IMR-90 (cell line): ENCODE results near the gene RAD17. TPM values are rescaled to one million over a fixed set of nuclear protein-coding genes. Genes with fewer than 3 reads are reported as not detected.

Source experiments
- ATAC-seq: fragments of 200-7000 bp; cut with Tn5 transposase; 2 replicates; pipeline ENCODE4 v1.9.1; 2020; ENCODE audit warnings: low read depth, mild to moderate bottlenecking, moderate library complexity
- BruUV-seq: library from RNA; stranded (reverse); fragments of 400-500 nt; replicated peaks from 2 replicates; lab custom pipeline; 2021; lab: Mats Ljungman, UMichigan
- CTCF ChIA-PET: fragments of 300-600 bp; formaldehyde crosslinking; extraction: SDS; loops from one replicate; lab custom pipeline; 2021; ENCODE audit warnings: antibody characterized with exemption; lab: Yijun Ruan, JAX
- POLR2A ChIA-PET: fragments of 300-600 bp; sonication (Branson Sonifier 250); formaldehyde crosslinking; loops from one replicate; lab custom pipeline; 2022; ENCODE audit warnings: antibody characterized with exemption; ENCODE audit not compliant: unreplicated experiment; lab: Charles Lee
- DNase-seq: peaks from one replicate; pipeline ENCODE4 v3.0.0; 2013
- H2AFZ ChIP-seq: replicated peaks from 2 replicates; pipeline ENCODE3; 2013; ENCODE audit warnings: low read length, mild to moderate bottlenecking; ENCODE audit not compliant: poor library complexity
- H2AK5ac ChIP-seq: 2 replicates; pipeline ENCODE4 v1.6.1; 2013; ENCODE audit warnings: low read depth, low read length, inconsistent platforms
- H2AK9ac ChIP-seq: replicated peaks from 2 replicates; pipeline ENCODE3; 2013; ENCODE audit warnings: mild to moderate bottlenecking, low read depth, low read length, moderate library complexity; ENCODE audit not compliant: poor library complexity
- H2BK120ac ChIP-seq: 2 replicates; pipeline ENCODE4 v1.6.1; 2013; ENCODE audit warnings: low read depth, low read length, inconsistent platforms
- H2BK15ac ChIP-seq: 3 replicates; pipeline ENCODE4 v1.6.1; 2013; ENCODE audit warnings: low read depth, low read length, inconsistent platforms
- H2BK20ac ChIP-seq: 2 replicates; pipeline ENCODE4 v1.6.1; 2013; ENCODE audit warnings: low read depth, mild to moderate bottlenecking, inconsistent platforms, low read length, moderate library complexity
- H2BK5ac ChIP-seq: 2 replicates; pipeline ENCODE4 v1.6.1; 2013; ENCODE audit warnings: mild to moderate bottlenecking, low read depth, low read length, inconsistent platforms; ENCODE audit not compliant: poor library complexity, severe bottlenecking
- H3K14ac ChIP-seq: replicated peaks from 2 replicates; pipeline ENCODE4 v1.6.1; 2013; ENCODE audit warnings: low read depth, low read length, inconsistent platforms
- H3K18ac ChIP-seq: 2 replicates; pipeline ENCODE4 v1.6.1; 2013; ENCODE audit warnings: low read depth, low read length, control low read depth
- H3K23ac ChIP-seq: 2 replicates; pipeline ENCODE4 v1.6.1; 2013; ENCODE audit warnings: low read depth, low read length, inconsistent platforms
- H3K27ac ChIP-seq: 2 replicates; pipeline ENCODE4 v1.5.1; 2013; ENCODE audit warnings: mild to moderate bottlenecking, control low read depth, low read length; ENCODE audit not compliant: insufficient read depth
- H3K27me3 ChIP-seq: 2 replicates; pipeline ENCODE4 v1.6.1; 2013; ENCODE audit warnings: low read length; ENCODE audit not compliant: control insufficient read depth, insufficient read depth
- H3K36me3 ChIP-seq: 2 replicates; pipeline ENCODE4 v1.6.1; 2013; ENCODE audit warnings: low read length, mixed read lengths; ENCODE audit not compliant: control insufficient read depth, insufficient read depth
- H3K4ac ChIP-seq: 2 replicates; pipeline ENCODE4 v1.6.1; 2013; ENCODE audit warnings: low read depth, low read length, inconsistent platforms
- H3K4me1 ChIP-seq: 2 replicates; pipeline ENCODE4 v1.6.1; 2013; ENCODE audit warnings: low read length, mixed read lengths; ENCODE audit not compliant: control insufficient read depth, insufficient read depth
- H3K4me2 ChIP-seq: 2 replicates; pipeline ENCODE4 v1.6.1; 2013; ENCODE audit warnings: low read depth, mild to moderate bottlenecking, control low read depth, low read length, moderate library complexity
- H3K4me3 ChIP-seq: 2 replicates; pipeline ENCODE4 v1.5.1; 2013; ENCODE audit warnings: low read depth, mild to moderate bottlenecking, control low read depth, low read length, moderate library complexity; ENCODE audit not compliant: insufficient read depth
- H3K56ac ChIP-seq: 2 replicates; pipeline ENCODE4 v1.6.1; 2013; ENCODE audit warnings: low read length, inconsistent platforms; ENCODE audit not compliant: insufficient read depth; ENCODE audit errors: extremely low read depth
- H3K79me1 ChIP-seq, 2 experiments: 2 replicates each; pipeline ENCODE4 v1.6.1; 2013; ENCODE audit warnings: low read length in 2 of 2, inconsistent platforms in 1 of 2, low read depth in 1 of 2
- H3K9ac ChIP-seq: 2 replicates; pipeline ENCODE4 v1.6.1; 2013; ENCODE audit warnings: low read depth, low read length, control low read depth
- H3K9me1 ChIP-seq: 2 replicates; pipeline ENCODE4 v1.6.1; 2013; ENCODE audit warnings: low read length, inconsistent platforms; ENCODE audit not compliant: insufficient read depth
- H3K9me3 ChIP-seq: 2 replicates; pipeline ENCODE4 v1.6.1; 2013; ENCODE audit warnings: low read length; ENCODE audit not compliant: control insufficient read depth, insufficient read depth
- H4K20me1 ChIP-seq: 2 replicates; pipeline ENCODE4 v1.6.1; 2013; ENCODE audit warnings: low read length, inconsistent platforms; ENCODE audit not compliant: insufficient read depth
- H4K5ac ChIP-seq: 2 replicates; pipeline ENCODE4 v1.6.1; 2013; ENCODE audit warnings: mild to moderate bottlenecking, low read depth, low read length, control low read depth
- H4K8ac ChIP-seq, 2 experiments: 2 replicates each; pipeline ENCODE4 v1.6.1; 2013; ENCODE audit warnings: low read depth in 2 of 2, low read length in 2 of 2, control low read depth in 1 of 2, inconsistent platforms in 1 of 2
- H4K91ac ChIP-seq: 2 replicates; pipeline ENCODE4 v1.6.1; 2013; ENCODE audit warnings: low read depth, low read length, inconsistent platforms; ENCODE audit not compliant: insufficient read depth
- BHLHE40 ChIP-seq: fragments of 150-350 bp; IDR thresholded peaks from 2 replicates; pipeline ENCODE4 v1.6.1; 2016; ENCODE audit warnings: mild to moderate bottlenecking, low read depth, low read length
- ELK1 ChIP-seq: fragments of 150-350 bp; IDR thresholded peaks from 2 replicates; pipeline ENCODE4 v1.6.1; 2016; ENCODE audit warnings: low read depth, mild to moderate bottlenecking, low read length, moderate library complexity, borderline replicate concordance
- FOS ChIP-seq: fragments of 150-350 bp; IDR thresholded peaks from 2 replicates; pipeline ENCODE4 v1.6.1; 2016; ENCODE audit warnings: low read depth, low read length
- MAFK ChIP-seq: IDR thresholded peaks from 2 replicates; pipeline ENCODE4 v1.6.1; 2012; ENCODE audit warnings: low read depth, low read length, improper control_type of control experiment
- MAZ ChIP-seq: IDR thresholded peaks from 2 replicates; pipeline ENCODE4 v1.6.1; 2012; ENCODE audit warnings: low read depth, mild to moderate bottlenecking, low read length, improper control_type of control experiment, moderate library complexity, borderline replicate concordance
- RAD21 ChIP-seq: IDR thresholded peaks from 2 replicates; pipeline ENCODE4 v1.6.1; 2012; ENCODE audit warnings: low read length, improper control_type of control experiment
- RCOR1 ChIP-seq: IDR thresholded peaks from 2 replicates; pipeline ENCODE4 v1.6.1; 2012; ENCODE audit warnings: mild to moderate bottlenecking, low read length, improper control_type of control experiment; ENCODE audit not compliant: insufficient replicate concordance
- RFX5 ChIP-seq: IDR thresholded peaks from 2 replicates; pipeline ENCODE4 v1.8.0; 2012; ENCODE audit warnings: low read depth, mild to moderate bottlenecking, low read length, moderate library complexity
- SMC3 ChIP-seq: fragments of 150-350 bp; IDR thresholded peaks from 2 replicates; pipeline ENCODE4 v1.6.1; 2016; ENCODE audit warnings: low read depth, mild to moderate bottlenecking, antibody characterized with exemption, low read length, moderate library complexity
- WGBS, 2 experiments: methylation state at CpG; one replicate each; pipeline versions ENCODE4 v1.1.5 to v1.1.7; 2013; ENCODE audit warnings: missing lambda C conversion rate in 2 of 2; ENCODE audit not compliant: insufficient read length in 1 of 2; ENCODE audit errors: extremely low coverage in 2 of 2; 5-methylcytosine and 5-hydroxymethylcytosine counted together
- dilution Hi-C: fragments of 300-500 bp; cut with HindIII; formaldehyde crosslinking; loops from one replicate; pipeline ENCODE4 v1.14.3; 2018; ENCODE audit warnings: low sequenced_read_pairs; ENCODE audit not compliant: unreplicated experiment
- in situ Hi-C: fragments of 300-500 bp; cut with MboI; formaldehyde crosslinking; loops from 3 replicates; pipeline ENCODE4 v1.14.3; 2019; ENCODE audit warnings: low sequenced_read_pairs, inconsistent platforms, mixed read lengths
- intact Hi-C: fragments of 100-400 bp; cut with micrococcal nuclease; formaldehyde crosslinking; loops from 2 replicates; pipeline ENCODE4 v1.10.0; 2022
- polyA plus RNA-seq, 3 experiments: library from polyadenylated mRNA; depleted of rRNA; stranded (reverse); fragments of >200 nt; gene quantifications; 2 replicates each; pipeline ENCODE4 v1.2.3, GENCODE V29; 2012; ENCODE audit warnings: low replicate concordance in 1 of 3
- total RNA-seq: library from RNA; depleted of rRNA; stranded (reverse); fragments of >200 nt; gene quantifications from 2 replicates; pipeline ENCODE4 v1.2.3, GENCODE V29; 2012
- TF ChIP-seq, protein P1 (sequence below): conservative IDR thresholded peaks from 2 replicates; pipeline ENCODE4 v1.5.1; 2012; ENCODE audit warnings: mild to moderate bottlenecking, low read depth, low read length, improper control_type of control experiment

Gene RAD17
- total and polyA plus RNA-seq, 2 of the 4 experiments (the other 2 are of a cell fraction) = 10.9 to 11.4 TPM

- TF ChIP-seq BHLHE40 = no peak
- no peak for TF ChIP-seq RFX5
- TF ChIP-seq ELK1 = no peak
- TF ChIP-seq, protein P1, sequence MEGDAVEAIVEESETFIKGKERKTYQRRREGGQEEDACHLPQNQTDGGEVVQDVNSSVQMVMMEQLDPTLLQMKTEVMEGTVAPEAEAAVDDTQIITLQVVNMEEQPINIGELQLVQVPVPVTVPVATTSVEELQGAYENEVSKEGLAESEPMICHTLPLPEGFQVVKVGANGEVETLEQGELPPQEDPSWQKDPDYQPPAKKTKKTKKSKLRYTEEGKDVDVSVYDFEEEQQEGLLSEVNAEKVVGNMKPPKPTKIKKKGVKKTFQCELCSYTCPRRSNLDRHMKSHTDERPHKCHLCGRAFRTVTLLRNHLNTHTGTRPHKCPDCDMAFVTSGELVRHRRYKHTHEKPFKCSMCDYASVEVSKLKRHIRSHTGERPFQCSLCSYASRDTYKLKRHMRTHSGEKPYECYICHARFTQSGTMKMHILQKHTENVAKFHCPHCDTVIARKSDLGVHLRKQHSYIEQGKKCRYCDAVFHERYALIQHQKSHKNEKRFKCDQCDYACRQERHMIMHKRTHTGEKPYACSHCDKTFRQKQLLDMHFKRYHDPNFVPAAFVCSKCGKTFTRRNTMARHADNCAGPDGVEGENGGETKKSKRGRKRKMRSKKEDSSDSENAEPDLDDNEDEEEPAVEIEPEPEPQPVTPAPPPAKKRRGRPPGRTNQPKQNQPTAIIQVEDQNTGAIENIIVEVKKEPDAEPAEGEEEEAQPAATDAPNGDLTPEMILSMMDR = no peak
- no peak for TF ChIP-seq SMC3
- TF ChIP-seq MAFK = no peak
- TF ChIP-seq RCOR1 = no peak
- no peak for TF ChIP-seq MAZ
- TF ChIP-seq RAD21 = no peak
- TF ChIP-seq FOS = no peak
- dilution Hi-C loops = no loop called here
- Histone ChIP-seq H3K4ac (no peak overlapping the region), H2BK5ac (no peak overlapping the region), H3K4me2 (no peak overlapping the region), H3K27me3 (no peaks in the 10 kb centered on the region), H2BK15ac (no peak overlapping the region), H4K5ac (no peak overlapping the region), H3K23ac (no peak overlapping the region), H3K14ac (no peak overlapping the region), H2BK120ac (no peak overlapping the region), H4K20me1 (no peaks in the 10 kb centered on the region), H3K27ac (no peak overlapping the region), H2BK20ac (no peak overlapping the region), H3K9me3 (no peaks in the 10 kb centered on the region), H3K9me1 (no peaks in the 10 kb centered on the region), H3K56ac (no peak overlapping the region), H3K36me3 (no peaks in the 10 kb centered on the region), H4K91ac (no peak overlapping the region), H3K79me1 (no peaks in the 10 kb centered on the region), H2AFZ (no peak overlapping the region), H4K8ac (no peak overlapping the region), H2AK5ac (no peak overlapping the region), H3K18ac (no peak overlapping the region), H3K4me1 (no peaks in the 10 kb centered on the region), H3K9ac (no peak overlapping the region), H2AK9ac (no peak overlapping the region), H3K4me3 (no peak overlapping the region)
- DNase-seq (no peak), ATAC-seq (no peak)
- WGBS, 2 experiments = no CpG with 5 or more reads among the region's 4 CpGs
- CTCF ChIA-PET = no interaction called here
- intact Hi-C loops = no loop called here
- in situ Hi-C loops = no loop called here
- POLR2A ChIA-PET = no interaction called here
- BruUV-seq = no TSS peak
Observed at GRCh38 chr5:69341520-69342161, 28.0 kb upstream of the RAD17 start.
